K562 (cell line): Measurements from ENCODE around the gene SSU72. TPM values are rescaled to one million over a fixed set of nuclear protein-coding genes. Genes with fewer than 3 reads are reported as not detected.

Experiments
- BRF2 ChIP-seq: IDR thresholded peaks from 3 replicates; pipeline ENCODE4 v1.6.1; 2011; ENCODE audit warnings: borderline replicate concordance, mild to moderate bottlenecking; ENCODE audit not compliant: insufficient read length, insufficient read depth
- CBX5 ChIP-seq: IDR thresholded peaks from 2 replicates; pipeline ENCODE4 v1.6.1; 2014; ENCODE audit warnings: low read depth, borderline replicate concordance
- CLOCK ChIP-seq: fragments of 250-450 bp; sonication (Bioruptor Pico); IDR thresholded peaks from 2 replicates; pipeline ENCODE4 v1.4.0; 2020; ENCODE audit warnings: mild to moderate bottlenecking, moderate library complexity, borderline replicate concordance
- CSDE1 ChIP-seq, 2 experiments: fragments of 450-650 bp; IDR thresholded peaks; 2 replicates each; pipeline ENCODE4 v1.6.1; 2016; ENCODE audit warnings: mild to moderate bottlenecking in 1 of 2
- HDAC6 ChIP-seq: IDR thresholded peaks from 2 replicates; pipeline ENCODE4 v1.6.1; 2012; ENCODE audit warnings: low read depth, mild to moderate bottlenecking, control low read depth, inconsistent platforms, low read length, moderate library complexity
- KDM4B ChIP-seq, 2 experiments: fragments of 450-650 bp in 1 of 2; sonication (generic) in 1 of 2; IDR thresholded peaks; 2 replicates each; pipeline ENCODE4 v1.6.1; 2016 to 2017; ENCODE audit warnings: borderline replicate concordance in 2 of 2, antibody characterized with exemption in 1 of 2, low read depth in 1 of 2, mild to moderate bottlenecking in 1 of 2
- L3MBTL2 ChIP-seq: fragments of 450-650 bp; IDR thresholded peaks from 2 replicates; pipeline ENCODE4 v1.6.1; 2016; ENCODE audit warnings: mild to moderate bottlenecking, moderate library complexity
- MCM5 ChIP-seq: fragments of 450-650 bp; IDR thresholded peaks from 2 replicates; pipeline ENCODE4 v1.6.1; 2016; ENCODE audit warnings: low read depth
- SMAD2 ChIP-seq: fragments of 150-350 bp; IDR thresholded peaks from 2 replicates; pipeline ENCODE4 v1.6.1; 2014; ENCODE audit warnings: low read depth, mild to moderate bottlenecking, low read length
- ZHX1 ChIP-seq: fragments of 150-350 bp; conservative IDR thresholded peaks from 2 replicates; pipeline ENCODE4 v1.6.1; 2014; ENCODE audit warnings: low read length
- ZNF407 ChIP-seq: fragments of 450-650 bp; IDR thresholded peaks from 2 replicates; pipeline ENCODE4 v1.6.1; 2016; ENCODE audit warnings: low read depth
- polyA plus RNA-seq, 8 experiments: library from polyadenylated mRNA; depleted of rRNA in 4 of 8; stranded (reverse) in 5 of 8; unstranded in 3 of 8; fragments of >200 nt; fragmentation: Nextera tagmentation in 2 of 8; fragmentation: Illumina TruSeq in 1 of 8; extraction: Ambion mirVana in 2 of 8; extraction: Trizol in 1 of 8; gene quantifications; 2 replicates each; pipeline versions ENCODE4 v1.2.1 to v1.2.3, GENCODE V29; 2011 to 2014; ENCODE audit warnings: inconsistent platforms in 1 of 8, missing spikeins in 1 of 8
- total RNA-seq, 7 experiments: library from RNA; depleted of rRNA in 6 of 7; stranded (reverse); fragments of >200 nt in 6 of 7; fragmentation: Illumina TruSeq in 2 of 7; extraction: Trizol in 2 of 7; gene quantifications; 2 replicates each; pipeline versions ENCODE4 v1.2.1 to v1.2.3, GENCODE V29; 2011 to 2021; ENCODE audit warnings: low replicate concordance in 1 of 7

SSU72 gene
- total and polyA plus RNA-seq, 9 of the 15 experiments (the other 6 are each of a cell fraction or from before 2014, with no cell fraction given): 70.8 to 201 (median 94.6) TPM

DNA sequence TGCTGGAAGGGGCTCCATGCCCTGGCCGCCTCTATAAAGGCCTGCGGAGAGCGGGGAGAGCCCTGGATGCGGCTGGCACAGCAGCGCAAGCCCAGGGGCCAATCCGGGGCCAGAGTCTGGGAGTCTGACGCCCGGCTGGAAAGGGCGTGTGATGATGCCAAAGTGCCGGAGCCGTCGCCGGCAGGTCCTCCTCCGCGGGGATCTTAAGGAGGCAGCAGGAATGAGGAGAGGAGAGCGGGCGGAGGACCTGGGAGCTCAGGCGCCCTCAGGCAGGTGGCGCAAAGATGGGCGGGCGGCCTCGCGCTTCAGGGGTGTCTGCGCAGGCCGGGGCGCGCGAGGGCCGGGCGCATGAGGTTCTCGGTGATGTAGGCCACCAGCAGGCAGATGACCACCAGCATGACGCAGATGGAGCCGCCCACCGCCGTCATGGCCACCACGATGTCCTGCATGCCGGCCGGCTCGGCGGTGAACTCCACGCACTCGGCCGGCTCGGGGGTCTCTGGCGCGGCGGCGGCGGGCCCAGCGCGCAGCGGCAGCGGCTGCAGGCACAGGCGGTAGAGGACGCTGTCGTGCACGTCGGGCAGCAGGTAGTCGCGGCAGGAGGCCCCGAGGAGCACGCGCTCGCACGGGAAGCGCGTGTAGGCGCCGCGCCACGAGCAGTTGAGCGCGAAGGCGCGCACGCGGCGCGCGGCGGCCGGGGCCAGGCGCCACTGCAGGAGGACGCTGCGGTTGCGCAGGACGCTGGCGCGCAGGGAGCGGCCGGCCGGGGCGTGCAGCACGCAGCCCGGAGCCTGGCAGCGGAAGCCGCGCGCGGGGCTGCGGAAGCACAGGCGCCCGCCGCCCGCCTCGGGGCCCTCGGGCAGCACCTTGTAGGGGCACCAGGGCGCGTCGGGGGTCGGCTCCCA is 24.6 kb upstream of the SSU72 start (continued):
- no peak for TF ChIP-seq ZHX1
- TF ChIP-seq SMAD2: no peak
- TF ChIP-seq KDM4B (IDR thresholded peaks at IDR 0.05; ENCODE audit: borderline replicate concordance in 2 of 2, low read depth in 1 of 2): no peak
- TF ChIP-seq HDAC6: peak; percentile 95; the same call in 1 of the 2 replicates
- TF ChIP-seq BRF2: no peak
- no peak for TF ChIP-seq CSDE1 (IDR thresholded peaks at IDR 0.05)
- no peak for TF ChIP-seq MCM5
- TF ChIP-seq CLOCK: no peak
- TF ChIP-seq CBX5: no peak
- TF ChIP-seq ZNF407: no peak
- peak; percentile 97 for TF ChIP-seq L3MBTL2
